Glutamatergic neuron (in vitro differentiated cells): ENCODE measurements around the gene WFIKKN2. TPM values are rescaled to one million over a fixed set of nuclear protein-coding genes. Genes with fewer than 3 reads are reported as not detected.

ENCODE experiments used
- DNase-seq: peaks from one replicate; pipeline ENCODE4 v3.0.0; 2022
- H3K27ac Mint-ChIP-seq: one replicate; pipeline ENCODE4 v1.8.0; 2020; ENCODE audit warnings: mild to moderate bottlenecking, mixed read lengths, inconsistent platforms; ENCODE audit not compliant: unreplicated experiment
- H3K27me3 Mint-ChIP-seq: one replicate; pipeline ENCODE4 v1.8.0; 2020; ENCODE audit warnings: mild to moderate bottlenecking, moderate library complexity, mixed read lengths, inconsistent platforms; ENCODE audit not compliant: unreplicated experiment
- H3K36me3 Mint-ChIP-seq: one replicate; pipeline ENCODE4 v1.8.0; 2020; ENCODE audit warnings: mild to moderate bottlenecking, mixed read lengths, inconsistent platforms; ENCODE audit not compliant: unreplicated experiment
- H3K4me1 Mint-ChIP-seq: one replicate; pipeline ENCODE4 v1.8.0; 2020; ENCODE audit warnings: mild to moderate bottlenecking, low read depth, mixed read lengths, inconsistent platforms; ENCODE audit not compliant: unreplicated experiment
- H3K4me3 Mint-ChIP-seq: one replicate; pipeline ENCODE4 v1.8.0; 2020; ENCODE audit warnings: mild to moderate bottlenecking, mixed read lengths, inconsistent platforms; ENCODE audit not compliant: unreplicated experiment
- H3K9me3 Mint-ChIP-seq: one replicate; pipeline ENCODE4 v1.8.0; 2020; ENCODE audit warnings: mild to moderate bottlenecking, moderate library complexity, mixed read lengths, inconsistent platforms; ENCODE audit not compliant: unreplicated experiment
- total RNA-seq: library from RNA; stranded (reverse); fragmentation: NEBNext Ultra II Directional; extraction: Animal tissue kit (Norgen Biotek cat#: 25700); gene quantifications from one replicate; pipeline ENCODE4 v1.2.1, GENCODE V29; 2021; ENCODE audit not compliant: unreplicated experiment
- TF ChIP-seq, protein P1 (sequence below): fragments of 200-600 bp; sonication (generic); IDR thresholded peaks from one replicate; pipeline ENCODE4 v1.5.0; 2021; ENCODE audit not compliant: partially characterized antibody, unreplicated experiment

The WFIKKN2 gene
- total RNA-seq, 1 donor from 2014 or later, result 3.5 TPM

GRCh38 chr17:50847566-50847965, 12.2 kb downstream of the WFIKKN2 start:
- TF ChIP-seq, protein P1, sequence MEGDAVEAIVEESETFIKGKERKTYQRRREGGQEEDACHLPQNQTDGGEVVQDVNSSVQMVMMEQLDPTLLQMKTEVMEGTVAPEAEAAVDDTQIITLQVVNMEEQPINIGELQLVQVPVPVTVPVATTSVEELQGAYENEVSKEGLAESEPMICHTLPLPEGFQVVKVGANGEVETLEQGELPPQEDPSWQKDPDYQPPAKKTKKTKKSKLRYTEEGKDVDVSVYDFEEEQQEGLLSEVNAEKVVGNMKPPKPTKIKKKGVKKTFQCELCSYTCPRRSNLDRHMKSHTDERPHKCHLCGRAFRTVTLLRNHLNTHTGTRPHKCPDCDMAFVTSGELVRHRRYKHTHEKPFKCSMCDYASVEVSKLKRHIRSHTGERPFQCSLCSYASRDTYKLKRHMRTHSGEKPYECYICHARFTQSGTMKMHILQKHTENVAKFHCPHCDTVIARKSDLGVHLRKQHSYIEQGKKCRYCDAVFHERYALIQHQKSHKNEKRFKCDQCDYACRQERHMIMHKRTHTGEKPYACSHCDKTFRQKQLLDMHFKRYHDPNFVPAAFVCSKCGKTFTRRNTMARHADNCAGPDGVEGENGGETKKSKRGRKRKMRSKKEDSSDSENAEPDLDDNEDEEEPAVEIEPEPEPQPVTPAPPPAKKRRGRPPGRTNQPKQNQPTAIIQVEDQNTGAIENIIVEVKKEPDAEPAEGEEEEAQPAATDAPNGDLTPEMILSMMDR, result no peak
- Mint-ChIP-seq H3K4me3 (no peak overlapping the region), H3K36me3 (no peaks in the 10 kb centered on the region), H3K9me3 (peaks cover 2% of the 10 kb centered on the region), H3K27me3 (peaks cover 3% of the 10 kb centered on the region), H3K4me1 (peaks cover 27% of the 10 kb centered on the region), H3K27ac (no peak overlapping the region)
- DNase-seq, result no peak

DNA sequence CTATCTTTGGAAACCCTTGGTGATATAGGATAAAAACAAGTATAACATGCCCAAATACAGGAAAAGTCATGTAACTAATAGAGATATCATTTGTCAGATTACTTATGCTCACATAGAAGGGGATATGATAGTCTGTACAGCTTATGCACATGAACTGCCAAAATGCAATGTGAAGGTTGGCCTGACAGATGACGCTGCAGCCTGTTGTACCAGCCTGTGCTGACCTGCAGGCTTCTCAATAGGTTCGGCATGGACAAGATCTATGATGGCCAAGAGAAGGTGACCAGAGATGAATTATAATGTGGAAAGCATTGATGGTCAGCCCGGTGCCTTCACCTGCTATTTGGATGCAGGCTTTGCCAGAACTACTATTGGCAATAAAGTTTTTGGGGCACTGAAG, 12.7 kb downstream of the WFIKKN2 start:
- no peak for DNase-seq
- Mint-ChIP-seq H3K27me3 (peaks cover 3% of the 10 kb centered on the region), H3K4me3 (no peak overlapping the region), H3K9me3 (peaks cover 2% of the 10 kb centered on the region), H3K36me3 (no peaks in the 10 kb centered on the region), H3K4me1 (peaks cover 30% of the 10 kb centered on the region), H3K27ac (no peak overlapping the region)
- TF ChIP-seq, protein P1, result no peak

DNA sequence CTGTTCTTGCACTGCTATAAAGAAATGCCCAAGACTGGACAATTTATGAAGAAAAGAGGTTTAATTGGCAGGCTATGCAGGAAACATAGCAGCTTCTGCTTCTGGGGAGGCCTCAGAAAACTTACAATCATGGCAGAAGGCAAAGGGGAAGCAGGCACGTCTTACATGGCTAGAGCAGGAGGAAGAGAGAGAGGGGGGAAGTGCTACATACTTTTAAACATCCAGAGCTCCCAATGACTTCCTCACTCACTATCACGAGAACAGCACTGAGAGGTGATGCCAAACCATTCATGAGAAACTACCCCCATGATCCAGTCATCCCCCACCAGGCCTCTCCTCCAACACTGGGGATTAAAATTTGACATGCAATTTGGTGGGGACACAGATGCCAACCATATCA, 13.3 kb downstream of the WFIKKN2 start:
- no peak for DNase-seq
- Mint-ChIP-seq H3K4me3 (no peak overlapping the region), H3K36me3 (no peaks in the 10 kb centered on the region), H3K4me1 (peaks cover 27% of the 10 kb centered on the region), H3K27ac (no peak overlapping the region), H3K27me3 (peaks cover 1% of the 10 kb centered on the region), H3K9me3 (peaks cover 2% of the 10 kb centered on the region)
- TF ChIP-seq, protein P1, result no peak

DNA sequence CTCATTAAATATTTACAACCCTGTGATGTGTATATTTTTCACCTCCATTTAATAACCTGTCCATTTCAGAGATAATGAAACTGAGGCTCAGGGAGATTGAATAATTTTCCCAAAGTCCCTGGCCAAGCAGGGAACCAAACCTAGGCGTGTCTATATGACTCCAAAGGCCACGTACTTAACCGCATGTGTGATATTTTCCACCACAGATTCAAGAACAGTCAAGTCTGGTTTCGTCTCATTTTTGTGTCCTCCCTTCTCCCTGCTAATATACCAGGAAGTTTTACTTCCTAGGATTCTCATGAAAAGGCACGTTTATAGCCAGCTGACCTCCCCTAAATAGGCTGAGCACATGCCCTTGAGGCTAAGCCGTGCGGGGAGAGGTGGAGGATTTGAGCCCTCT, 15.3 kb downstream of the WFIKKN2 start:
- TF ChIP-seq, protein P1, result no peak
- peaks cover 2% of the 10 kb centered on the region for H3K9me3 Mint-ChIP-seq

DNA sequence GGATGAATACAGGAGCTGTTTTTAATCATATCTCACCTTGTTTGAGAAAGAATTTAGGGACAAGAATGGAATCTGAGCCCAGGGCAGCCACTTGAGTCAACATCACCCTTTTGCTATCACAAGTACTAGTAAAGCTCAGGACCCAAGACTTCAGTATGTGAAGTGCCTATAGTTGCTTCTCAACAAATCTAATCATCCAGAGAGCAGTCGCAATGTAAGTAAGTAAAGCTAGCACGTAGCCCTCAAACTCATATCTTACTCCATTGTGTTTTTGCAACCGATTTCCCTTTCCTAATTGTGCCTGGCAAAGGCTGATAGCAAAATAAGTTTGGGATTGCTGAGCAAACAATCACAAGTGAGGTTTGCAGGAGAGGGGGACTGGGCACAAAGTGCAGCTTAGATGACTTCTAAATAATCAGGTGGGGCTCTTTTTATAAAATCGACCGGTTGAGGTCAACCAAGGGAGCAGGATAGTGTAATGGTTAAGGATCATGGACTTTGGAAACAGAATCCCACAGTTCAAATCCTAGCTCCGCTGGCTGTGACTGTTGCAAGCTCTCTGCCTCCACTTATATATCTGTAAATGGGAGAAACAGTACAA, 17.7 kb downstream of the WFIKKN2 start:
- Mint-ChIP-seq H3K36me3 (no peaks in the 10 kb centered on the region), H3K4me1 (peaks cover 25% of the 10 kb centered on the region), H3K27me3 (peaks cover 1% of the 10 kb centered on the region), H3K9me3 (no peaks in the 10 kb centered on the region), H3K4me3 (no peak overlapping the region), H3K27ac (no peak overlapping the region)
- no peak for DNase-seq
- TF ChIP-seq, protein P1, result no peak

More for the DNA sequence above, 15.3 kb downstream of the WFIKKN2 start:
- Mint-ChIP-seq H3K27ac (no peak overlapping the region), H3K36me3 (no peaks in the 10 kb centered on the region), H3K27me3 (peaks cover 1% of the 10 kb centered on the region), H3K4me1 (peaks cover 27% of the 10 kb centered on the region), H3K4me3 (no peak overlapping the region)
- no peak for DNase-seq
